ENCODE data around the gene ADGRG6.

ADGRG6 gene

GRCh38 chr6:142284419-142284818, 17.4 kb upstream of the ADGRG6 start:
- Histone ChIP-seq H3K4me3 (no peak overlapping the region), H3K9me3 (ENCODE audit: low read depth, low read length) (no peaks in the 10 kb centered on the region), H3K27ac (no peak overlapping the region), H3K36me3 (ENCODE audit: insufficient read depth, low read length) (no peaks in the 10 kb centered on the region), H3K9ac (ENCODE audit: insufficient read length) (no peak overlapping the region)
- DNase-seq (ENCODE audit: low read depth, low spot score), result no peak
- TF ChIP-seq POLR2AphosphoS5 (IDR thresholded peaks at IDR 0.05; ENCODE audit: borderline replicate concordance, low read depth, low read length) (no peak), FOXP2 (optimal IDR thresholded peaks at IDR 0.05; ENCODE audit: control extremely low read depth, extremely low read length, insufficient read depth) (no peak), EZH2 (IDR thresholded peaks at IDR 0.05) (no peak)

GRCh38 chr6:142285235-142286087, 16.3 kb upstream of the ADGRG6 start:
- no peak overlapping the region for H3K4me3 ChIP-seq
- no peak overlapping the region for H3K9ac ChIP-seq (ENCODE audit: insufficient read length)
- H3K36me3 ChIP-seq (ENCODE audit: insufficient read depth, low read length), result no peaks in the 10 kb centered on the region
- no peak for DNase-seq (ENCODE audit: low read depth, low spot score)
- H3K27ac ChIP-seq, result no peak overlapping the region
- no peaks in the 10 kb centered on the region for H3K9me3 ChIP-seq (ENCODE audit: low read depth, low read length)
- TF ChIP-seq POLR2AphosphoS5 (IDR thresholded peaks at IDR 0.05; ENCODE audit: borderline replicate concordance, low read depth, low read length) (no peak), FOXP2 (optimal IDR thresholded peaks at IDR 0.05; ENCODE audit: control extremely low read depth, extremely low read length, insufficient read depth) (no peak), EZH2 (IDR thresholded peaks at IDR 0.05) (no peak)

DNA sequence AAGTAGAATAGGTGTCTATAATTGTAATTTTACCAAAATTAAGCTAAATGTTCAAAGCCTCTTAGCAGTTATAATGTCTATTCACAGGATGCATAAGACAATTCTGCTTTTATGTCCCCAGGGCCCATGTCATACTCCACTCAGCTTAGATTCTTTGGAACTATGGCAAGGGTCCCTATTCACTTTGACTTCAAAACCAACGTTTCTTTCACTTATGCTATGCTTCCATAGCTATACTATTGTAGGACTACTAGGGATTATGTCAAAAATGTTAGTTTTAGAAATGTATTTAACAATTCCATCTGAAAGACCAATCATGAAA, 15.8 kb upstream of the ADGRG6 start:
- Histone ChIP-seq H3K9me3 (ENCODE audit: low read depth, low read length) (no peaks in the 10 kb centered on the region), H3K36me3 (ENCODE audit: insufficient read depth, low read length) (no peaks in the 10 kb centered on the region), H3K9ac (ENCODE audit: insufficient read length) (no peak overlapping the region), H3K27ac (no peak overlapping the region), H3K4me3 (no peak overlapping the region)
- TF ChIP-seq POLR2AphosphoS5 (IDR thresholded peaks at IDR 0.05; ENCODE audit: borderline replicate concordance, low read depth, low read length) (no peak), FOXP2 (optimal IDR thresholded peaks at IDR 0.05; ENCODE audit: control extremely low read depth, extremely low read length, insufficient read depth) (no peak), EZH2 (IDR thresholded peaks at IDR 0.05) (no peak)
- DNase-seq (ENCODE audit: low read depth, low spot score), result no peak

- Histone ChIP-seq H3K36me3 (ENCODE audit: insufficient read depth, low read length) (no peaks in the 10 kb centered on the region), H3K9me3 (ENCODE audit: low read depth, low read length) (no peaks in the 10 kb centered on the region), H3K4me3 (no peak overlapping the region), H3K9ac (ENCODE audit: insufficient read length) (no peak overlapping the region), H3K27ac (no peak overlapping the region)
- no peak for TF ChIP-seq EZH2 (IDR thresholded peaks at IDR 0.05)
- no peak for TF ChIP-seq FOXP2 (optimal IDR thresholded peaks at IDR 0.05; ENCODE audit: control extremely low read depth, extremely low read length, insufficient read depth)
- TF ChIP-seq POLR2AphosphoS5 (IDR thresholded peaks at IDR 0.05; ENCODE audit: borderline replicate concordance, low read depth, low read length), result no peak
- no peak for DNase-seq (ENCODE audit: low read depth, low spot score)
These were observed 12.1 kb upstream of the ADGRG6 start for GRCh38 chr6:142289687-142290086.

- Histone ChIP-seq H3K9me3 (ENCODE audit: low read depth, low read length) (no peaks in the 10 kb centered on the region), H3K9ac (ENCODE audit: insufficient read length) (no peak overlapping the region), H3K4me3 (no peak overlapping the region), H3K27ac (no peak overlapping the region), H3K36me3 (ENCODE audit: insufficient read depth, low read length) (no peaks in the 10 kb centered on the region)
- DNase-seq (ENCODE audit: low read depth, low spot score), result no peak
- TF ChIP-seq FOXP2 (optimal IDR thresholded peaks at IDR 0.05; ENCODE audit: control extremely low read depth, extremely low read length, insufficient read depth), result no peak
- TF ChIP-seq POLR2AphosphoS5 (IDR thresholded peaks at IDR 0.05; ENCODE audit: borderline replicate concordance, low read depth, low read length), result no peak
- TF ChIP-seq EZH2 (IDR thresholded peaks at IDR 0.05), result no peak
These were observed 11.0 kb upstream of the ADGRG6 start for GRCh38 chr6:142290851-142291250.

- H3K4me3 ChIP-seq, result no peak overlapping the region
- H3K9ac ChIP-seq (ENCODE audit: insufficient read length), result no peak overlapping the region
- H3K36me3 ChIP-seq (ENCODE audit: insufficient read depth, low read length), result no peaks in the 10 kb centered on the region
- TF ChIP-seq FOXP2 (optimal IDR thresholded peaks at IDR 0.05; ENCODE audit: control extremely low read depth, extremely low read length, insufficient read depth), result no peak
- no peak for TF ChIP-seq POLR2AphosphoS5 (IDR thresholded peaks at IDR 0.05; ENCODE audit: borderline replicate concordance, low read depth, low read length)
- no peak for TF ChIP-seq EZH2 (IDR thresholded peaks at IDR 0.05)
- DNase-seq (ENCODE audit: low read depth, low spot score), result no peak
- no peak overlapping the region for H3K27ac ChIP-seq
- H3K9me3 ChIP-seq (ENCODE audit: low read depth, low read length), result no peaks in the 10 kb centered on the region
These were observed 10.3 kb upstream of the ADGRG6 start for GRCh38 chr6:142291512-142291911.

- Histone ChIP-seq H3K9ac (ENCODE audit: insufficient read length) (no peak overlapping the region), H3K4me3 (no peak overlapping the region), H3K9me3 (ENCODE audit: low read depth, low read length) (no peaks in the 10 kb centered on the region), H3K36me3 (ENCODE audit: insufficient read depth, low read length) (no peaks in the 10 kb centered on the region), H3K27ac (no peak overlapping the region)
- no peak for DNase-seq (ENCODE audit: low read depth, low spot score)
- TF ChIP-seq EZH2 (IDR thresholded peaks at IDR 0.05) (no peak), FOXP2 (optimal IDR thresholded peaks at IDR 0.05; ENCODE audit: control extremely low read depth, extremely low read length, insufficient read depth) (no peak), POLR2AphosphoS5 (IDR thresholded peaks at IDR 0.05; ENCODE audit: borderline replicate concordance, low read depth, low read length) (no peak)
These were observed 9.5 kb upstream of the ADGRG6 start for GRCh38 chr6:142292166-142292924.

- Histone ChIP-seq H3K4me3 (no peak overlapping the region), H3K36me3 (ENCODE audit: insufficient read depth, low read length) (no peaks in the 10 kb centered on the region), H3K9me3 (ENCODE audit: low read depth, low read length) (no peaks in the 10 kb centered on the region), H3K27ac (no peak overlapping the region), H3K9ac (ENCODE audit: insufficient read length) (no peak overlapping the region)
- TF ChIP-seq POLR2AphosphoS5 (IDR thresholded peaks at IDR 0.05; ENCODE audit: borderline replicate concordance, low read depth, low read length) (no peak), EZH2 (IDR thresholded peaks at IDR 0.05) (no peak), FOXP2 (optimal IDR thresholded peaks at IDR 0.05; ENCODE audit: control extremely low read depth, extremely low read length, insufficient read depth) (no peak)
- no peak for DNase-seq (ENCODE audit: low read depth, low spot score)
These were observed 8.7 kb upstream of the ADGRG6 start for GRCh38 chr6:142293121-142293520.

All from SK-N-MC (cell line).